Caco-2 (cell line): Measurements from ENCODE around the gene CMTM4. TPM values are rescaled to one million over a fixed set of nuclear protein-coding genes. Genes with fewer than 3 reads are reported as not detected.

Experiments used
- BruUV-seq: library from RNA; stranded (reverse); fragments of 400-500 nt; replicated peaks from 2 replicates; lab custom pipeline; 2021; lab: Mats Ljungman, UMichigan
- CTCF ChIA-PET: fragments of 300-600 bp; sonication (Branson Sonifier 250); formaldehyde crosslinking; loops from one replicate; lab custom pipeline; 2022; ENCODE audit warnings: antibody characterized with exemption; lab: Charles Lee
- POLR2A ChIA-PET: fragments of 300-600 bp; sonication (Branson Sonifier 250); formaldehyde crosslinking; loops from one replicate; lab custom pipeline; 2022; ENCODE audit warnings: antibody characterized with exemption; lab: Charles Lee
- DNase-seq, 2 experiments: peaks; one replicate each; pipeline versions ENCODE4 v3.0.0 to v3.0.0-alpha.2; 2020 to 2022
- H3K27me3 ChIP-seq: replicated peaks from 2 replicates; pipeline ENCODE4 v1.6.0; 2011; ENCODE audit warnings: low read length; ENCODE audit not compliant: control insufficient read depth, insufficient read depth
- H3K36me3 ChIP-seq: 2 replicates; pipeline ENCODE4 v1.5.1; 2011; ENCODE audit warnings: low read length; ENCODE audit not compliant: control insufficient read depth, insufficient read depth
- H3K4me1 ChIP-seq: fragments of 250-450 bp; sonication (Bioruptor Pico); 2 replicates; pipeline ENCODE4 v1.5.1; 2020; ENCODE audit warnings: mild to moderate bottlenecking
- H3K4me3 ChIP-seq: 2 replicates; pipeline ENCODE4 v1.5.1; 2011; ENCODE audit warnings: low read depth, mild to moderate bottlenecking, control low read depth, low read length
- H3K9me3 ChIP-seq: fragments of 250-450 bp; sonication (Bioruptor Pico); 2 replicates; pipeline ENCODE4 v1.5.1; 2020; ENCODE audit warnings: mild to moderate bottlenecking, moderate library complexity
- H3K27ac Mint-ChIP-seq: one replicate; pipeline ENCODE4 v1.8.0; 2022; ENCODE audit warnings: mixed read lengths; ENCODE audit not compliant: unreplicated experiment
- H3K27me3 Mint-ChIP-seq: one replicate; pipeline ENCODE4 v1.8.0; 2022; ENCODE audit warnings: mixed read lengths; ENCODE audit not compliant: insufficient read depth, unreplicated experiment
- H3K36me3 Mint-ChIP-seq: one replicate; pipeline ENCODE4 v1.8.0; 2022; ENCODE audit warnings: mild to moderate bottlenecking, mixed read lengths; ENCODE audit not compliant: insufficient read depth, unreplicated experiment
- H3K4me1 Mint-ChIP-seq: one replicate; pipeline ENCODE4 v1.8.0; 2022; ENCODE audit warnings: low read depth, mixed read lengths; ENCODE audit not compliant: unreplicated experiment
- H3K4me3 Mint-ChIP-seq: one replicate; pipeline ENCODE4 v1.8.0; 2022; ENCODE audit warnings: mild to moderate bottlenecking, moderate library complexity, mixed read lengths; ENCODE audit not compliant: unreplicated experiment
- H3K9me3 Mint-ChIP-seq: one replicate; pipeline ENCODE4 v1.8.0; 2022; ENCODE audit warnings: mixed read lengths; ENCODE audit not compliant: unreplicated experiment
- intact Hi-C: fragments of 100-400 bp; cut with micrococcal nuclease; formaldehyde crosslinking; loops from one replicate; pipeline ENCODE4 v1.10.0; 2022; ENCODE audit not compliant: unreplicated experiment
- total RNA-seq: library from RNA; stranded (reverse); gene quantifications from 2 replicates; pipeline ENCODE4 v1.2.3, GENCODE V29; 2022
- TF ChIP-seq, protein P1 (sequence below), 2 experiments: fragments of 200-600 bp in 1 of 2; IDR thresholded peaks; 1 replicate in 1 of 2; 2 replicates in 1 of 2; pipeline versions ENCODE4 v1.5.1 to v1.8.0; 2011 to 2022; ENCODE audit warnings: antibody characterized with exemption in 1 of 2, control low read depth in 1 of 2, inconsistent platforms in 1 of 2, low read depth in 1 of 2, low read length in 1 of 2, mild to moderate bottlenecking in 1 of 2, moderate library complexity in 1 of 2; ENCODE audit not compliant: insufficient read depth in 1 of 2, severe bottlenecking in 1 of 2, unreplicated experiment in 1 of 2

CMTM4 gene
- total RNA-seq, 1 experiment from 2014 or later: 108 TPM

DNA sequence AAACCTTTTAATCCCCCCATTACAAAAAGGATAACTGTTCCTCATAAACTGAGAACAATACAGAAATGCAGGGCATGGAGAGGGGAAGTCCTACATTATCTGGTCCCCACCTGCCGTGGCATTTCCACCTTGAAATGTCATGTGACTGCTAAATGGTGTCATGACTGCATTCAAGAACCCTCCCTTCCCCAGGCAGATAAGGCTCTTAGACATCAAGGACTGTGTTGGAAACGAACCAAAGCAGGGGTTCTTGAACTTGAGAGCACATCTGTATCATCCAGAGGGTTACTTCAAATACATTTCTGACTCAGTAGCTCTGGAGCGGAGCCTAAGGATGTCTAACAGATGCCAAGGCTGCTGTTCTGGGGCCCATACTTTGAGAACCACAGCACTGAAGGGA, 73.7 kb downstream of the CMTM4 start:
- ChIA-PET CTCF (no interaction called here), POLR2A (no interaction called here)
- TF ChIP-seq, protein P1, sequence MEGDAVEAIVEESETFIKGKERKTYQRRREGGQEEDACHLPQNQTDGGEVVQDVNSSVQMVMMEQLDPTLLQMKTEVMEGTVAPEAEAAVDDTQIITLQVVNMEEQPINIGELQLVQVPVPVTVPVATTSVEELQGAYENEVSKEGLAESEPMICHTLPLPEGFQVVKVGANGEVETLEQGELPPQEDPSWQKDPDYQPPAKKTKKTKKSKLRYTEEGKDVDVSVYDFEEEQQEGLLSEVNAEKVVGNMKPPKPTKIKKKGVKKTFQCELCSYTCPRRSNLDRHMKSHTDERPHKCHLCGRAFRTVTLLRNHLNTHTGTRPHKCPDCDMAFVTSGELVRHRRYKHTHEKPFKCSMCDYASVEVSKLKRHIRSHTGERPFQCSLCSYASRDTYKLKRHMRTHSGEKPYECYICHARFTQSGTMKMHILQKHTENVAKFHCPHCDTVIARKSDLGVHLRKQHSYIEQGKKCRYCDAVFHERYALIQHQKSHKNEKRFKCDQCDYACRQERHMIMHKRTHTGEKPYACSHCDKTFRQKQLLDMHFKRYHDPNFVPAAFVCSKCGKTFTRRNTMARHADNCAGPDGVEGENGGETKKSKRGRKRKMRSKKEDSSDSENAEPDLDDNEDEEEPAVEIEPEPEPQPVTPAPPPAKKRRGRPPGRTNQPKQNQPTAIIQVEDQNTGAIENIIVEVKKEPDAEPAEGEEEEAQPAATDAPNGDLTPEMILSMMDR (IDR thresholded peaks at IDR 0.05; ENCODE audit: insufficient read depth in 1 of 2, low read depth in 1 of 2, low read length in 1 of 2, severe bottlenecking in 1 of 2, unreplicated experiment in 1 of 2): no peak
- Mint-ChIP-seq H3K4me3 (no peak overlapping the region), H3K9me3 (no peaks in the 10 kb centered on the region), H3K4me1 (no peaks in the 10 kb centered on the region), H3K27ac (no peak overlapping the region), H3K27me3 (no peaks in the 10 kb centered on the region), H3K36me3 (peaks cover 46% of the 10 kb centered on the region)
- BruUV-seq: no TSS peak
- Histone ChIP-seq H3K27me3 (no peaks in the 10 kb centered on the region), H3K4me3 (no peak overlapping the region), H3K4me1 (no peaks in the 10 kb centered on the region), H3K36me3 (peaks cover 2% of the 10 kb centered on the region), H3K9me3 (no peaks in the 10 kb centered on the region)
- DNase-seq: no peak
- intact Hi-C loops: no loop called here

DNA sequence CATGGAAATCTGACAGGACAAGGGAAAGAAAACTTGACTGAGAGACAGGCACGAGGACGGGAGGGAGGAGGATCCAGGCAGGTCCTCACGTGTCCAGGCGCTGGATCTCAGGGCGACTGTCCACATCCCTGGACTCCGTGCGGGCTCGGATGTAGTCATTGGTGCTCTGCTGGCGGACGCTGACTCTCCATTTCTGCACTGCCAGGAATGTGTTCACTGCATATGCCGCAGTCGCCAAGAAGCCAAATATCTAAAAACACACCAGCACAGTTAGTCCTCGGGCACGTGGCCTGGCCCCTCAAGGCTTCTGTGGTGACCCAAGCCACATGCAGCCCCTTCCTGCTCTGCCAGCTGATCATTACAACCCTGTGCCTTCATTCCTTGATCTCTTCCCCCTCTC, 74.6 kb downstream of the CMTM4 start:
- no peak for DNase-seq

DNA sequence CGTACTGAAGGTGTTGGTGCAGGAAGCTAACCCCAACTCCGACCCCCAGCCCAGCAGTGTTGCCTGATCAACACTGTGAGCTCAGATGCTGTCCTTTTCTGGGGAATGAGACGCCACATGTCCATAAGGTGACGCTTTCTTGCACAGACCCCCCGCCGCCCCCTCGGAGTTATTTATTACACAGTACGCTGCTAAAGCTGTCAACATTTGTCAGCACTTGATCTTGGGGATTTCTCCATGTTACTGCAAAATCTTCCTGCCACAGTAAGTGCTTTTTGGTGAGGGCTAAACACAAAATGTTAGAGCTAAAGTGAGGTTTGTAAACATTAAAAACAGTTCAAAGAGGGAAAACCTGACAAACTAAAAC, 76.1 kb downstream of the CMTM4 start:
- ChIA-PET CTCF (interaction anchor here (1.3 kb wide), 1 partner anchor 12 kb away, joined by 9 read pairs; no protein-coding TSS in a partner anchor), POLR2A (no interaction called here)
- Mint-ChIP-seq H3K4me3 (no peak overlapping the region), H3K27ac (no peak overlapping the region), H3K27me3 (no peaks in the 10 kb centered on the region), H3K36me3 (peaks cover 68% of the 10 kb centered on the region), H3K9me3 (no peaks in the 10 kb centered on the region), H3K4me1 (no peaks in the 10 kb centered on the region)
- intact Hi-C loops: no loop called here
- no TSS peak for BruUV-seq
- no peaks in the 10 kb centered on the region for H3K9me3 ChIP-seq
- no peak for DNase-seq
- H3K4me1 ChIP-seq: no peaks in the 10 kb centered on the region
- TF ChIP-seq, protein P1 (IDR thresholded peaks at IDR 0.05; ENCODE audit: insufficient read depth in 1 of 2, low read depth in 1 of 2, low read length in 1 of 2, severe bottlenecking in 1 of 2, unreplicated experiment in 1 of 2): no peak
- H3K27me3 ChIP-seq: no peaks in the 10 kb centered on the region
- no peak overlapping the region for H3K4me3 ChIP-seq
- H3K36me3 ChIP-seq: peaks cover 5% of the 10 kb centered on the region

More for the DNA sequence above, 74.6 kb downstream of the CMTM4 start:
- H3K36me3 Mint-ChIP-seq: peaks cover 53% of the 10 kb centered on the region
- Histone ChIP-seq H3K4me3 (no peak overlapping the region), H3K27me3 (no peaks in the 10 kb centered on the region), H3K36me3 (peaks cover 4% of the 10 kb centered on the region), H3K9me3 (no peaks in the 10 kb centered on the region), H3K4me1 (no peaks in the 10 kb centered on the region)
- no peak overlapping the region for H3K4me3 Mint-ChIP-seq
- no peaks in the 10 kb centered on the region for H3K9me3 Mint-ChIP-seq
- no peak overlapping the region for H3K27ac Mint-ChIP-seq
- ChIA-PET CTCF (no interaction called here), POLR2A (no interaction called here)
- H3K27me3 Mint-ChIP-seq: no peaks in the 10 kb centered on the region
- no peaks in the 10 kb centered on the region for H3K4me1 Mint-ChIP-seq
- BruUV-seq: no TSS peak
- TF ChIP-seq, protein P1 (IDR thresholded peaks at IDR 0.05; ENCODE audit: insufficient read depth in 1 of 2, low read depth in 1 of 2, low read length in 1 of 2, severe bottlenecking in 1 of 2, unreplicated experiment in 1 of 2): no peak
- intact Hi-C loops: no loop called here
